Measurements from ENCODE around the gene ATXN10.
A peak's percentile ranks its signal among the peaks of the same experiment; 100 is the strongest.

Gene ATXN10

DNA sequence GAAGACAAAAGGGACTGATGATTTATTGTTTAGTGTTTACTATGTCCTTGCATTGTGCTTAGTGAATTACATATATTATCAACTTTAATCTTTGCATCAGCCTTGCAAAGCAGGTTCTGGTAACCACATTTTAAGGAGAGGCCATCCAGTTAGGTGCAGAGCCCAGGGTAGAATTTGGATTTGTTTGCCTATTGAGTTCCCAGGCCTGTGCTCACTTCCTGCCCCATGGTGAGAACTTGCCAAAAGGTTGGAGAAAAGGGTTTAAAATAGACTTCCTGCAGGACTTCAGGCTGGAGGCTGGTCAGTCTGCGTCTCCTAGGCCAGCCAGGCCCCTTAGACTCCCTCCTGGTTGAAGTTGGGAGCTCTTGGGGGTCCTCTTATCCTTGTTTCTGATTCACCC, 72.1 kb downstream of the ATXN10 start:
- FAIRE-seq (no peak), DNase-seq (ENCODE audit: extremely low spot score, insufficient read length, low read depth) (no peak)

DNA sequence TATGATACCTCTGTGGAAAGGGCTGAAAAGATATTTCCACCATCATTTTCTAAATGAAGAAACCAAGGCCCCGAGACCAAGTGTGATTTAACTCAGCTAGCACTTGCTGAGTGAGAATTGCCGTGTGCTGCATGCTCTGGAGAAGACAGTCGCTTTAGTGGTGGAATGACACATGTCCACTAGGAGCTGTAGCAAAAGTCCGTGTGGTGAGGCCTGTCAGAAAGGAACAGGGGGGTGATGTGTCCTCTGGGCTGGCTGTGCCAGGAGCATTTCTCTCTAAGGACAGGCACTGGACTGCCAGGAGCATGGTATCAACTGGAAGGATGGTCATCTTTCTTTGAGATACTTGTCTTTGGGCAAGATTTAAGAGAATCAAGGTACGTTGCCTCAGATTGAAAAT, 72.8 kb downstream of the ATXN10 start:
- DNase-seq (ENCODE audit: extremely low spot score, insufficient read length, low read depth): no peak
- FAIRE-seq: no peak

DNA sequence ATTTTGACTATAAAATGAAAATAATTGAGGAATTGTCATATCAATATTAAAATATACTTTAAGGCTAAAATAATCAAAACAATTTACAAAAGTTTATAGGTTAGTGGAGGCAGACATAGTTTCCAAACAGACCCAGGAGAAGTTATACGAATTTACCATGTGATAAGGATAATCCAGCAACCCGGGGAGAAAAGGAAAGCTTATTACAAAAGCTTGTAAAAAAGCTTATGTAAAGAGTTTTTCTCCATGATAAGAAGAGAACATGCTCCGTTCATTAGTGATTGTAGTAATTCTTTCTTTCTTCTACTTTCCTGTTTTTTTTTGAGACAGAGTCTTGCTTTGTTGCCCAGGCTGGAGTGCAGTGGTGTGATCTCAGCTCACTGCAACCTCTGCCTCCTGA, 79.0 kb downstream of the ATXN10 start:
- FAIRE-seq (no peak), DNase-seq (ENCODE audit: extremely low spot score, insufficient read length, low read depth) (no peak)

DNA sequence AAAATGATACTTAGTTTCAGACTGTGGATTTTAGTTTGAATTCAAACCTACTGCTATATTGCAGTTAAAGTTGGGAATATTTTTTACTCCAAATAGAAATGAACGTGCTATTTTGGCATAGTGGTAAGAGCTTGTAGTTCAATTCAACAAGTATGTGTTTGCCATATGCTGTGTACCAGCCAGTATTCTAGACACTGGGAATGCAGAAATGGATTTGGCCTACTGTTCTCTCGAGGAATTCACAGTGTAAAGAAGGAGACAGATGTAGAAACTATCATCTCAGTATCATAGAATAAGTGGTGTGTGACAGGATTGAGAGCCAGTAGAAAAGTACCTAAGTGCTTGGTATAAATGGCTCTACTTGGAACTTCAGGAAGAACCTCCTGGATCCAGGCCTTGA, 80.4 kb downstream of the ATXN10 start:
- FAIRE-seq: no peak
- no peak for DNase-seq (ENCODE audit: extremely low spot score, insufficient read length, low read depth)

DNA sequence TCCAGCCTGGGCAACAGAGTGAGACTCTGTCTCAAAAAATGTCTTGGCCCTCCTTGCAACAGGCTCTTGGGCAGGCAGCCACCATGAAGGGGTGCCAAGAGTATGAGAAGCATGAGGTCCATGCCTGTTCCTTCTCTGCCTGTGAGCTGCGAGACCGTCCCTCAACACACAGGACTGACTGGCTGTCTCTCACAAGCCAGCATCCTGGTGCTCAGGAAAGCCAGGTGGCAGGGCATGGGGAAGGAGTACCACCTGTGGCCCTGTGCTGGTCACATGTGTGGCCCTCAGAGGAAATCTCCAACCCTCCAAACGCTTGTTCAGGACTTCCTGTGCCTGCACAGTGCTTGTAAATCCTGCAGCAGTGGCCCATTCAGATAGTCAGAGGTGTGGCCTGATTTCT, 83.2 kb downstream of the ATXN10 start:
- DNase-seq (ENCODE audit: extremely low spot score, insufficient read length, low read depth) (no peak), FAIRE-seq (no peak)

DNA sequence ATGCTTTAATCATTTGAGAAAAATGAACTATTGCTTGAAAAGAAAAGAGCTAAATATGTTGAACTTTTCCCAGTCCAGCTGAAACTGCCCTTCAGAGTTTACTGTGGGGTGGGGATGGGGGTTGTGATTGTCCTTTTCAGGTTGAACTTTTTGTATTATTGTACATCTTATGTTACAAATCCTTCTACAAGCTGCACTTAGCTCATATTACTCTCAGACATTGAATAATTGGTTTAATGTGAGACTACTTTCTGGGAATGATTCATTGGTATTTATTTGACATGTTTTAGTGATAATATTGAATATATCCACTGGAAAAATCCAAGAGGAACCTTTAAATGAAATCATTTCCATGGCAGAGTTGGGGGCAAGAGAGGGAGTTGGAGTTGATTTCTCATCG, 84.9 kb downstream of the ATXN10 start:
- DNase-seq (ENCODE audit: extremely low spot score, insufficient read length, low read depth) (no peak), FAIRE-seq (no peak)

DNA sequence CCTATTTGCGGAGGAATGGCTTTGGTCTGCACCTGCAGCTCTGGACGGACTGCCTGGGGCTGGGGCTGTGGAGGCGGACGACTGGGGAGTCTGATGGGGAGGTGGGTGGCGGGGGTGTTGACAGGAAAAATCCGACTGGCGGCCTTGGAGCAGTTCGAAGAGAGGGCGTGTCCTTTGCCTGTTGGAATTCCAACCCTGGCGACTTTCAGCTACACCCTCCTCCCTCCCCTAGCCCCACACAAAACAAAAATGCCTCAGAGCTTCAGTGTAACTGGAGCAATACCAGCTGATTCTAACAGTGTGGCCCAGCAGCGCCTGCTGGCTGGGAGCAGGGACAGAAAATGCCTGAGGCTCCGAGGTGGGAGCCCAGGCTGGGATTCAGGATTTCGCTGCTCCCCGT, 85.4 kb downstream of the ATXN10 start:
- DNase-seq (ENCODE audit: extremely low spot score, insufficient read length, low read depth): no peak
- FAIRE-seq: no peak

DNA sequence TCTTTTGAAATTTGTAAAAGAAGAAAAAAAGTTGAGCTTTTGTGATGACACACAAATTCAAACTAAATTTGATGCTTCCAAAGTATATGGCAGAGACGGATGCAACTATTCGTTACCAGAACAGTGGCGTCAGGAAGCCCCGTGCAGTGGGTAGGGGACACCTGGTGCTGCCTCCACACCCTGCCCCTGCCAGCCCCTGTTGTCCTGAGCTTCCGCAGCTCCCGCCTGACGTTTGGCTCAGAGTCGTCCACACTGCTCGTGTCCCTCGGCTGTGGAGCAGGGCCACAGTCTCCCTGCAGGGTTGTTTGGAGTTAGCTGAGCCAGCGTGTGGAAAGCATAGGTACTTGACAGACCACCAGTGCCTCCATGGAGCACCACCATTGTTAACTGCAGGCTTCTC, 86.3 kb downstream of the ATXN10 start:
- FAIRE-seq (no peak), DNase-seq (ENCODE audit: extremely low spot score, insufficient read length, low read depth) (no peak)

DNA sequence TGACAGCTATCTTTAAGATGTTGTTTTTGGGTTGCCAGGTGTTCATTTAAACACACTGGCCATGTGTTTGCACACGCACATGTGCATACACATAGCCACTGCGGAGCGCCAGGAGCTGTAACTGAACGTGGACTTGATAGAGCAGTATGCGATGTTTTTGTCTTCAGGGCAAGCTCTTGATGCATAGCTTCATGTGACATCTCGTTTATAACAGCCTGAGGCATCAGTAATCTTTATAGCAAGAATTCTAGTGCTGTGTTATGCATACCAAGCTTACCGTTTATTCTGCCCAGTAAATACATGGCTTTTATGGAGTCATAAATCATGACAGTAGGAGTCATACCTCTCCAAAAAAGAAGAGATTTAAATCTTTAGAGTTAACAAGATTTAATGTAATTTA, 87.0 kb downstream of the ATXN10 start:
- DNase-seq (ENCODE audit: extremely low spot score, insufficient read length, low read depth) (no peak), FAIRE-seq (no peak)

DNA sequence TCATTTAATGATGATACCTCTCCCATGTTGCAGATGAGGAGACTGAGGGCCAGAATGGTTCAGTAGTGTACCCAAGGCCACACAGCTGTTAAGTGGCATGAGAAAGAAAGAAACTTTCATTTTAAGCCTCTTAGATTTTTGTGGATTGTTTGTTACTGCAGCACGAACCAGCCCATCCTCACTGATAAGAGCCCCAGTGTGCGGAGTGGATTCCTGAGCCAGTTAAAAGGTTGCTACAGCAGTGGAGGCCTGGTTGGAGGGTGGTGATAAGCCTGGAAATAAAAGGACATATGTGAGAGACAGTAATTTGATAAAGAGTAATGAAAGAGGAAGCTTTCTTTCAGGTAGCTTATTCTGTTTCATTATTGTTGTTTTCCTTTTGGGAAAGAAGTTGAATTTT, 89.0 kb downstream of the ATXN10 start:
- no peak for FAIRE-seq
- DNase-seq (ENCODE audit: extremely low spot score, insufficient read length, low read depth): no peak

DNA sequence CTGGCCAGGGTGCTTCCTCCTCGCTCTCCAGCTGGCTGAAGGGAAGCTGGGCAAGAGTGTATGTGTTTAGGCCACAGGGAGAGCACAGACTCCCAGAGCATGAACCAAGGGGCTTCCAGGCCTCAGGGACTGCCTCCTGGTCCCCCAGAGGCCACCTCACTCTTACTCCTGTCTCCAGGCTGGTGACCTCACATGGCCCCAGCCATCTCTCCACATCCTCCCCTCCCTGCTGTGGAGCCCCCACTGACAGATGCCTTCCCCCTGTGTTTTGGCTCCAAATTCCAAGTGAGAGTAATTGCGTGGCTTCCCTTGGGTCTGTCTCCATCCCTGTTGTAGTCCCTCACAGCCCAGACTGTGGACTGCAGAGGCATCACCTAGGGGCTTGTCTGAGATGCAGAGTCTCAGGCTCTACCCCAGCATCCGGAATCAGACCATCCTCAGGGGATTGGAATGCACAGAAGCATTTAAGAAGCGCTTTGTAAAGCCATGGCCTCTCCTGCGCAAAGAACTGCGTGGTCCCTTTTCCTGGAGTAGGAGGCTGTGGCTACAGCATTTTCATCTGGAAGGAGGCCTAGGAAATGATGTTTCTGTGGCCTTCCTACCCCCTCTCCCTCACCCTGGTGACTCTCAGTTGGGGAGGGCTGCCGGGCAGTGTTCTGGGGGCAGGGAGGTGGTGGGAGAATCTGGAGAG, 91.1 kb downstream of the ATXN10 start:
- DNase-seq (ENCODE audit: extremely low spot score, insufficient read length, low read depth) (no peak), FAIRE-seq (no peak)

DNA sequence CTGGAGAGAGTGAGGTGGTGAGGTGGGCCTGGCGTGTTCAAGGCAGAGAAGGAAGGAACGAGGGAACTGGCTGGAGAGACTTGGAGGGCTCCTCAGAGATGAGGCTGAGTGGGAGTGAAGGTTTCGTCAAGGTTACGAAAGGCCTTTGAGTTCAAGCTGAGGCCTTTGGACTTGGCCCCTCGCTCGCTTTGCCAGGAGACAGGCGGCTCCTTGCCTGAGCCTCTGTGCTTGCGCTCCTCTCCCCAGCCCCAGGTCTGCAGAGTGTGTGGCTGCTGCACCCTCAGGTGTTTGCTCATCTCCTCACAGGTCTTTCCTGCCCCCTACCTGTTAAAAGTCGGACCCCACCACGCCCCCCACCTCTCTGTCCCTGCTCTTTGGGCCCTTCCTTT, 91.6 kb downstream of the ATXN10 start:
- no peak for DNase-seq (ENCODE audit: extremely low spot score, insufficient read length, low read depth)
- FAIRE-seq: no peak

DNA sequence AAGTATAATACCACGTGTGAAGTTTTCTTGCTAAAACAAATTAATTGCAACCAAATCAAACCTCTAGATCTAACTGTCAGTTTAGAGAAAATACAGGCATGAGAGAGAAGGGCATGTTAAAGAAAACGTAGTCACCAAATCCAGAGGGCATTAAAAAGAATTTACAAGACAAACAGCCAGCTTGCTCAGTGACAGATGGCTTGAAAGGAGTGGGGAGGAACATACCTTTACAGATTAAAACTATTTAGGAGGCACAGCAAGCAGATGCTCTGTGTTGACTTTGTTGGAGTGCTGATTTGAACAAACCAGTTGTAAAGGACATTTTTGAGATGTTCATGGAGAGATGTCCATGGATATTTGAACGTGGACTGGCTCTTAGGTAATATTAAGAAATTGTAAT, 96.9 kb downstream of the ATXN10 start:
- DNase-seq (ENCODE audit: extremely low spot score, insufficient read length, low read depth) (no peak), FAIRE-seq (no peak)

DNA sequence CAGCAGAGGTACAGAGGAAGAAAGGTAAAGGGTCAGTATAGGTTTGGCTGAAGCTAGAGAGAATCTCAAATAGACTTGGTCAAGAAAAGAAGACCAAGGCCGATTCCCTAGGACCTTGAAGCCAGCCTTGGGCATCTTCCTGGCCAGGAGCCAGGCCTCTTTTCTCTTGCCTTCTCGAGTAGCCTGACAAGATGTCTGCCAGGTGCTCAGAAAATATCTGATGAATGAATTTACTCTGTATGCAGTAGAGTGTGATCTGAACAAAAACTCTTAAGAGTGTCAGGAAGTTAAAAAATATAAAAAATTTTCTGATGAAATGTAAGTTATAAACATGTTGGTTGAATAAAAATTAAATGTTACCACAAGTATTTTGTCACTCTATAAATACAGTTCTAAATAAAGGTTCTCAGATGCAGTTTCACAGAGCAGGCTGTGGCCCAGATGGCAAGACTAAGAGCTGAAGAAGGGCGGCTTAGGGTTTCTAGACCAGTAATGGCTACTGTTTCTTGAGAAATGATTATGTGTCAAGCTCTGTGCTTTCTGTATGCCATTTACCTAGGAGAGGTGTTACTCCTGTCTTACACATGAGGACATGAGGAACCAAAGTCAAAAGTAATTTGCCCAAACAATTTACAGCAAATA, 98.1 kb downstream of the ATXN10 start:
- DNase-seq (ENCODE audit: extremely low spot score, insufficient read length, low read depth) (no peak), FAIRE-seq (peak; percentile 61)

DNA sequence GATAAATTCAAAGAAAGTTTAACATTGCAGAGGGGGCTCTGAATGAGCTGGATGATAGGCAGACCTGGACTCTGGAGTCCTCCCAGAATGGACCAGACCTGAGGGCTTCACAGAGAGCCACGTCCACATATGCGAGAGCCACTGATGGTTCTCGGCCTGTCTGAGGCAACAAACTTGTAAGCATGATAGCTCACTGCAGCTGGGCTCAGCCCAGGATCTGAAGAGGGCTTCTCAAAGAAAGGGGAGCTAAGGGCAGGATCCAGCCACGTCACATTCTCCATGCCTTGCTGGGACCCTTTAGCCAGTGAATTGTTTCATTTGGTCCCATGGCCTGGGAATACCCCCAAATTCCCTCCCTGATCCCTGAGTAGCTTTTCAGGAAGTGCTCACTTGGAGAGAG, 98.9 kb downstream of the ATXN10 start:
- FAIRE-seq: no peak
- no peak for DNase-seq (ENCODE audit: extremely low spot score, insufficient read length, low read depth)

DNA sequence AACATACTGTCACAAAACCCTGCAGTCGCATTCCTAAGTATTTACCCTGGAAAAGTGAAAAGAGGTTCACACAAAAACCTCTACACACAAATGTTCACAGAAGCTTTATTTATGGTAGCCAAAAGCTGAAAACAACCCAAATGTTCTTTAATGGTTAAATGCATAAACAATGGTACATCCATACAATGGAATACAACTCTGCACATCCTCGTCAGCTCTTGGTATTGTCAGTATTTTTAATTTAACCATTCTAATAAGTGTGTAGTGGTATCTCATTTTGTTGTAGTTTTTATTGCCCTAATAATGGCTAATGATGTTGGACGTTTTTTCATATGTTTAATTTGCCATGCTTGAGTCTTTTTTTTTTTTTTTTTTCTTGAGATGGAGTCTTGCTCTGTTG, 99.4 kb downstream of the ATXN10 start:
- DNase-seq (ENCODE audit: extremely low spot score, insufficient read length, low read depth) (no peak), FAIRE-seq (no peak)

DNA sequence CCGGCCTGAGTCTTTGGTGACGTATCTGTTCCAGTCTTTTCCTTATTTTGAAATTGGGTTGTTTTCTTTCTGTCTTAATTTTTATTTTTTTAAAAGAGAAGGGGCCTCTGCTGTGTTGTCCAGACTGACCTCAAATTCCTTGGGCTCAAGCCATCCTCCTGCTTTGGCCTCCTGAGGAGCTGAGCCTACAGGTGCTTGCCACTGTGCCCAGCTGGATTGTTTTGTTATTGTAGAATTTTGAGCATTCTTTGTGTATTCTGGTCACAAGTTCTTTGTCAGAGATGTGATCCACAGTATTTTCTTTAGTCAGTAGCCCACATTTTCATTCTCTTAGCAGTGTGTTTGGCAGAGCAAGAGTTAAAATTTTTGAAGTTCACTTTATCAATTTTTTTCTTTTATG, 100.1 kb downstream of the ATXN10 start:
- FAIRE-seq: no peak
- no peak for DNase-seq (ENCODE audit: extremely low spot score, insufficient read length, low read depth)

DNA sequence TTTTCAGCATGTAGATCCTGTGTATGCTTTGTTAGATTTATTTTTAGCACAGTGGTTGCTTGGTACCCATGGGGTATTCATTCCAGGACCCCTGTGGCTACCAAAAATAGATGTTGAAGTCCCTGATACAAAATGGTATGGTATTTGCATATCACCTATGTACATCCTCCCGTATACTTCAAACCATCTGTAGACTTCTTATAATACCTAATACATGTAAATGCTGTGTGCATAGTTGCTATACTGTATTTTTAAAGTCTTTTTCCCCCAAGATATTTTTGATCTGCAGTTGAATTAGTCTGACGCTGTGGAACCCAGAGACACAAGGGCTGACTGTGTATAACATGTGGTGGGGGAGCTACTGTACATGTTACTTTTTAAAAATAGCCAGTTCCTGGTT, 101.1 kb downstream of the ATXN10 start:
- FAIRE-seq (no peak), DNase-seq (ENCODE audit: extremely low spot score, insufficient read length, low read depth) (no peak)

DNA sequence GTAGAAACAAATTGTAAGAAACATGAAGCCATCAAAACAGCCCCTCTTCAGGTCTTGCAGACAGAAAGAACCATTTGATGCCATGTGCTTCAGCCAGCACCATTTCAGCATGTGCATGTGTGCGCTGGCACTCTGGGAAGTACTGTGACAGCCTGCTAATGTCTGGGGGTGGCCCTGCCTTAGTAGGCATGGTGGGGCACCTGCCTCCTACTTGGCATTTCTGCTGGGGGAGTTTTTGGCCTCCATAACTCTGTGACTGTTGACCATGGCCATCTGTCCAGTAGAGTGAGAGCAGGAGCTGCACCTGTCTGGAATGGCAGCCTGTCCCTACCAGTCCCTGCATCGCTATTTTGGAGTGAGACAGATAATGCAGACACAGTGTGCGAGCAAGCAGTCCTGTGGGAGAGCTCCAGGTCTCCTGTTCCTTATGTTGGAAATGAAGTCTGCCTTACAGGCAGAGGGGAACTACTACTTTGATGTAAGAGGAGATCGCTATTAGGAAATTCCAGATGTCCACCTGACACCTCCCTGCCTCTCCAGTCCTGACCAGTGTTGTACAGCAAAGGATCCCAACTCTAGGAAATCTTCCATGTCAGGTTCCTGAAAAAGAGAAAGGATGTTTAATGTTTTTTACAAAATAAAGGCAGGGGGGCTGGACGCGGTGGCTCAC, 102.5 kb downstream of the ATXN10 start:
- FAIRE-seq (peak; percentile 18), DNase-seq (ENCODE audit: extremely low spot score, insufficient read length, low read depth) (no peak)

DNA sequence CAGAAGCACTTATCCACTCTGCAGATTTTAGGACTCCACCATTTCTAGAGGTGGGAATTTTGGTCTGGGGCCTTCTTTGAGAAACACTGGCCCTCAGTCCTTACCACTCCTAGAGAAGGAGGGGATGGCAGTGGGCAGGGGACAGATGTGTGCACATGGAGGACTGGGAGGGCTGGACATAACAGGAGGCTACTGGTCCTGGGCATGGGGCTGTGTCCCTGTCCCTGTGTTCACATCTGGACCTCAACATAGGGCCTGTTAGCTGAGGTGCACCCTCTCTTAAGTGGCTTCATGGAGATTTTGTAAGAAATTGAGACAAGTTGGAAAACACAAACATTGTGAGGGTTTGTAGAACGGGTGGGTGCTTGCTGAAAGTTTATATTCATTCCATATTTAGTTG, 103.4 kb downstream of the ATXN10 start:
- no peak for FAIRE-seq

DNA sequence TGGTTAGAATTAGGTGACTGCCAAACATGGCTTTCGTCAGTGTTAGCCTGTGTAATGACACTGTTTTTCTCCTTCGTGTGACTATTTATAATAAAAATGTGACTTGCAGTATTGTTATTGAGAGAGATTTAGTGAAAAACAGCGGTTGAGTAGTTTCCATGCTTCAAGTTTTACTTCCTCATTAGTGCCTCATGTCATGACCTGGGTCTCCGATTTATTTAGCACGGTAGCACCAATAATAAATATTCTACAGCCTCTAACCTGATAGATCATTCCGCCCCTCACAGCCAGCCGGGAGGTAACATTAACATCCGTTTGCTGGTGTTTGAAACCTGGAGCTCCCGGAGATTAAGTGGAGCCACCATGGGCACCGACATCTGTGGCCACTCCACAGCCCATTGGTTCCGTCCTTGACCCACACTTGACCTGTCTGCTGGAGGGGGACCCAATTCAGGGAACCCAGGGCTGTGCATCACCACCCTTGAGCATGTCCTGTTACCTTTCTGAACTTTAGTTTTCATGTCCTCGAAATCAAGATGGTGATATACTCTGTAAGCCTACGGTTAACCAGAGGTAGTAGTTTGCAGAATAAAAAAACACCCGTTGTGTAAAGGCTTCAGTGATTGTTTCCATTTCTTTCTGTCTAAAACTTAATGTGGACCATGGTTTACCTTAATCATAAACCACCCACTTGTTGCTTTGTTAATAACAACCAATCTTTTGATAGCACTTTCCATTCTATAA, 104.1 kb downstream of the ATXN10 start:
- DNase-seq (ENCODE audit: extremely low spot score, insufficient read length, low read depth): peak; percentile 42
- peak; percentile 92 for FAIRE-seq

More for the DNA sequence above, 103.4 kb downstream of the ATXN10 start:
- no peak for DNase-seq (ENCODE audit: extremely low spot score, insufficient read length, low read depth)
